DND-41 (cell line): ENCODE data around the gene WDR12.
A peak's percentile ranks its signal among the peaks of the same experiment; 100 is the strongest.

ENCODE experiments used
- CTCF ChIP-seq: IDR thresholded peaks from 2 replicates; pipeline ENCODE4 v1.5.1; 2012; ENCODE audit warnings: borderline replicate concordance, low read length, moderate library complexity, mild to moderate bottlenecking; ENCODE audit not compliant: poor library complexity, severe bottlenecking; ENCODE audit errors: extremely low read depth
- EZH2 ChIP-seq: IDR thresholded peaks from 3 replicates; pipeline ENCODE4 v1.6.1; 2012; ENCODE audit warnings: borderline replicate concordance, low read depth, mild to moderate bottlenecking, moderate library complexity, low read length, inconsistent platforms; ENCODE audit not compliant: severe bottlenecking

- TF ChIP-seq CTCF = peak; percentile 85
- TF ChIP-seq EZH2 = no peak
Measured at GRCh38 chr2:202831242-202832220, 79.9 kb downstream of the WDR12 start.
